Activated CD4-positive, alpha-beta T cell treated with anti-CD3 and anti-CD28 coated beads, Interleukin-2, amount 50 U/mL, for 4 hours (primary cell): Measurements from ENCODE around the gene SUGCT.

Source experiments
- DNase-seq, 2 experiments: peaks; one replicate each; pipeline ENCODE4 v3.0.0-alpha.2; 2020

The SUGCT gene

GRCh38 chr7:40418448-40418847 lies 283.6 kb downstream of the SUGCT start:
- DNase-seq, result no peak

GRCh38 chr7:40418983-40419382 lies 284.2 kb downstream of the SUGCT start:
- DNase-seq, result no peak

GRCh38 chr7:40419806-40420205 lies 285.0 kb downstream of the SUGCT start:
- no peak for DNase-seq

GRCh38 chr7:40421433-40421832 lies 286.6 kb downstream of the SUGCT start:
- no peak for DNase-seq

GRCh38 chr7:40425696-40426095 lies 290.9 kb downstream of the SUGCT start:
- no peak for DNase-seq

- DNase-seq, result no peak
Observed at GRCh38 chr7:40428421-40428820, 293.6 kb downstream of the SUGCT start.

GRCh38 chr7:40429826-40430225 lies 295.0 kb downstream of the SUGCT start:
- no peak for DNase-seq

- no peak for DNase-seq
Observed at GRCh38 chr7:40432046-40432445, 297.2 kb downstream of the SUGCT start.

GRCh38 chr7:40436710-40437109 lies 301.9 kb downstream of the SUGCT start:
- no peak for DNase-seq

- no peak for DNase-seq
Observed at GRCh38 chr7:40437498-40437897, 302.7 kb downstream of the SUGCT start.

- DNase-seq, result no peak
Observed at GRCh38 chr7:40437936-40438634, 303.3 kb downstream of the SUGCT start.

- DNase-seq, result no peak
Observed at GRCh38 chr7:40439686-40440085, 304.9 kb downstream of the SUGCT start.

GRCh38 chr7:40447345-40447744 lies 312.5 kb downstream of the SUGCT start:
- DNase-seq, result no peak

GRCh38 chr7:40455485-40455884 lies 320.7 kb downstream of the SUGCT start:
- DNase-seq, result no peak

GRCh38 chr7:40457776-40458480 lies 323.1 kb downstream of the SUGCT start:
- DNase-seq, result no peak

- DNase-seq, result no peak
Observed at GRCh38 chr7:40463446-40463845, 328.6 kb downstream of the SUGCT start.

GRCh38 chr7:40468891-40469864 lies 334.4 kb downstream of the SUGCT start:
- no peak for DNase-seq

- no peak for DNase-seq
Observed at GRCh38 chr7:40470091-40470592, 335.3 kb downstream of the SUGCT start.

- no peak for DNase-seq
Observed at GRCh38 chr7:40470817-40471216, 336.0 kb downstream of the SUGCT start.

GRCh38 chr7:40471891-40472290 lies 337.1 kb downstream of the SUGCT start:
- no peak for DNase-seq

- DNase-seq, result no peak
Observed at GRCh38 chr7:40474790-40475680, 340.2 kb downstream of the SUGCT start.

- DNase-seq, result no peak
Observed at GRCh38 chr7:40475681-40475982, 340.8 kb downstream of the SUGCT start.
